Trophoblast cell (in vitro differentiated cells and primary cell): ENCODE results near the gene ZNF14. TPM values are rescaled to one million over a fixed set of nuclear protein-coding genes. Genes with fewer than 3 reads are reported as not detected.
"Not testable (repeated sequence)": the region's sequence is repeated elsewhere in the genome, so short reads cannot be mapped to it uniquely, and the experiment has no call there.

Source experiments
- DNase-seq, 2 donors: peaks; one replicate each; pipeline ENCODE4 v3.0.0-alpha.2; 2016
- H2AFZ ChIP-seq: 2 replicates; pipeline ENCODE4 v1.6.1; 2013; ENCODE audit warnings: low read length, moderate library complexity, mild to moderate bottlenecking; ENCODE audit not compliant: insufficient read depth, poor library complexity
- H2AK5ac ChIP-seq: 2 replicates; pipeline ENCODE4 v1.6.1; 2013; ENCODE audit warnings: mild to moderate bottlenecking, low read length
- H2BK120ac ChIP-seq: 2 replicates; pipeline ENCODE4 v1.6.1; 2013; ENCODE audit warnings: low read length, mild to moderate bottlenecking, moderate library complexity; ENCODE audit not compliant: insufficient read depth, poor library complexity
- H2BK12ac ChIP-seq: 2 replicates; pipeline ENCODE4 v1.6.1; 2013; ENCODE audit warnings: mild to moderate bottlenecking, low read length, moderate library complexity
- H2BK5ac ChIP-seq: 2 replicates; pipeline ENCODE4 v1.6.1; 2013; ENCODE audit warnings: low read length, low read depth, moderate library complexity, mild to moderate bottlenecking; ENCODE audit not compliant: poor library complexity
- H3K14ac ChIP-seq: 2 replicates; pipeline ENCODE4 v1.6.1; 2013; ENCODE audit warnings: mild to moderate bottlenecking, low read length
- H3K18ac ChIP-seq: 2 replicates; pipeline ENCODE4 v1.6.1; 2013; ENCODE audit warnings: mild to moderate bottlenecking, low read length
- H3K23ac ChIP-seq: 2 replicates; pipeline ENCODE4 v1.6.1; 2013; ENCODE audit warnings: low read length
- H3K27ac ChIP-seq: 2 replicates; pipeline ENCODE4 v1.5.1; 2013; ENCODE audit warnings: low read depth, mild to moderate bottlenecking, inconsistent platforms, low read length, moderate library complexity
- H3K27me3 ChIP-seq: 2 replicates; pipeline ENCODE4 v1.6.1; 2013; ENCODE audit warnings: inconsistent platforms, mild to moderate bottlenecking, low read length, moderate library complexity; ENCODE audit not compliant: insufficient read depth
- H3K36me3 ChIP-seq, 2 experiments: 1 replicate in 1 of 2; 2 replicates in 1 of 2; pipeline ENCODE4 v1.6.1; 2013; ENCODE audit warnings: low read length in 2 of 2, mild to moderate bottlenecking in 2 of 2, moderate library complexity in 1 of 2; ENCODE audit not compliant: insufficient read depth in 2 of 2, control insufficient read depth in 1 of 2
- H3K4ac ChIP-seq: 2 replicates; pipeline ENCODE4 v1.6.1; 2013; ENCODE audit warnings: low read depth, mild to moderate bottlenecking, low read length, moderate library complexity
- H3K4me1 ChIP-seq, 2 experiments: 1 replicate in 1 of 2; 2 replicates in 1 of 2; pipeline ENCODE4 v1.6.1; 2013; ENCODE audit warnings: low read length in 2 of 2, mild to moderate bottlenecking in 2 of 2, moderate library complexity in 1 of 2; ENCODE audit not compliant: insufficient read depth in 2 of 2, control insufficient read depth in 1 of 2
- H3K4me2 ChIP-seq: 2 replicates; pipeline ENCODE4 v1.6.1; 2013; ENCODE audit warnings: inconsistent platforms, mild to moderate bottlenecking, low read length, moderate library complexity
- H3K4me3 ChIP-seq: 2 replicates; pipeline ENCODE4 v1.5.1; 2013; ENCODE audit warnings: mild to moderate bottlenecking, low read depth, low read length, inconsistent platforms
- H3K79me1 ChIP-seq: one replicate; pipeline ENCODE4 v1.6.1; 2013; ENCODE audit warnings: low read length
- H3K79me2 ChIP-seq: 2 replicates; pipeline ENCODE4 v1.6.1; 2013; ENCODE audit warnings: low read length, mild to moderate bottlenecking; ENCODE audit not compliant: control insufficient read depth, insufficient read depth, poor library complexity
- H3K9ac ChIP-seq: 2 replicates; pipeline ENCODE4 v1.6.1; 2013; ENCODE audit warnings: mild to moderate bottlenecking, low read length
- H3K9me3 ChIP-seq: 2 replicates; pipeline ENCODE4 v1.6.1; 2013; ENCODE audit warnings: low read depth, mild to moderate bottlenecking, control low read depth, inconsistent platforms, low read length; ENCODE audit not compliant: insufficient read depth
- H4K12ac ChIP-seq: 2 replicates; pipeline ENCODE4 v1.6.1; 2013; ENCODE audit warnings: low read depth, mild to moderate bottlenecking, low read length, moderate library complexity
- H4K8ac ChIP-seq: 2 replicates; pipeline ENCODE4 v1.6.1; 2013; ENCODE audit warnings: low read depth, mild to moderate bottlenecking, low read length, moderate library complexity
- H4K91ac ChIP-seq: one replicate; pipeline ENCODE4 v1.6.1; 2013; ENCODE audit warnings: low read depth, mild to moderate bottlenecking, low read length, moderate library complexity
- WGBS: extraction: QIAGEN DNeasy Blood & Tissue Kit; methylation state at CpG from one replicate; pipeline ENCODE4 v1.1.7; 2013; ENCODE audit warnings: missing lambda C conversion rate; ENCODE audit not compliant: insufficient read length, insufficient coverage; ENCODE audit errors: extremely low coverage; 5-methylcytosine and 5-hydroxymethylcytosine counted together
- polyA plus RNA-seq: library from polyadenylated mRNA; stranded (reverse); fragments of 200-250 nt; gene quantifications from 2 replicates; pipeline ENCODE4 v1.2.3, GENCODE V29; 2013

The ZNF14 gene
- 2.6 and 2.9 TPM in 2 replicates for polyA plus RNA-seq

GRCh38 chr19:19732579-19733501 is at the start of gene ZNF14:
ZNF14 (minus strand) TSS chr19:19733112; CDS start chr19:19732958, 154 bp downstream.
- Histone ChIP-seq H3K4me2 (peak within 1 kb of the TSS; percentile 70), H4K91ac (peak within 1 kb of the TSS; percentile 6), H3K4me3 (peak within 1 kb of the TSS; percentile 92), H3K79me1 (peaks cover 3% of the 10 kb centered on the region), H3K4me1 (peaks cover 0 to 4% of the 10 kb centered on the region in 2 experiments), H3K27me3 (no peaks in the 10 kb centered on the region), H3K27ac (no peak within 1 kb of the TSS), H3K4ac (peak within 1 kb of the TSS; percentile 70), H4K8ac (peak within 1 kb of the TSS; percentile 55), H2AK5ac (no peak within 1 kb of the TSS), H3K79me2 (peaks cover 7% of the 10 kb centered on the region), H2AFZ (peak within 1 kb of the TSS; percentile 62), H2BK120ac (no peak within 1 kb of the TSS), H3K14ac (peak within 1 kb of the TSS; percentile 12), H3K36me3 (peaks cover 4 to 11% of the 10 kb centered on the region in 2 experiments), H2BK5ac (peak within 1 kb of the TSS; percentile 42), H3K9ac (peak within 1 kb of the TSS; percentile 86), H3K18ac (peak within 1 kb of the TSS; percentile 3), H3K9me3 (peaks cover 1% of the 10 kb centered on the region), H4K12ac (peak within 1 kb of the TSS; percentile 43), H3K23ac (no peak within 1 kb of the TSS), H2BK12ac (no peak within 1 kb of the TSS)
- no CpG with 5 or more reads among the region's 61 CpGs for WGBS
- peak; percentile 97 to 98 for DNase-seq

DNA sequence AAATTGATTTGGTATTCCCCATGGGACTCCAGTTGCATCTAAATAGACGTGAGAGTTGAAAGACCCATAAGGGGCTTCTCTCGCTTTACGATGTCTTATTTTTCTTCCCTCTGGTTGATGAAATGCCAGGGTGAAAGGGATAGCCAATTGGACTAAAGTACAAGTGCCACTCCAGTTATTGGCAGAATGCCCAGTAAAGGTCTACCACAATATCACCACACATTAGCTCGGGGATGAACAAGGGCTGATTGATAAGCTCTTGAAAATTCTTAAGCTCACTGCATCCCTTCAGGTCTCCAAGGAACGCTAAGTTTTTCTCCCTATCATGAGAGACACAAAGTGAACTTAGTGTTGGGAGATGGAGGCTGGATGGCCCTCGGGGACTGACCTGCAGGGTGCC is 48.9 kb upstream of the ZNF14 start:
- H3K4me2 ChIP-seq, H3K9ac ChIP-seq, H3K27ac ChIP-seq, H3K18ac ChIP-seq, H3K4me1 ChIP-seq, DNase-seq, H2BK5ac ChIP-seq, H3K79me2 ChIP-seq, H3K79me1 ChIP-seq, H3K9me3 ChIP-seq, H2AFZ ChIP-seq, H2BK120ac ChIP-seq, H3K36me3 ChIP-seq, H3K4ac ChIP-seq, H3K14ac ChIP-seq, H3K23ac ChIP-seq, H4K8ac ChIP-seq, H2AK5ac ChIP-seq, H4K91ac ChIP-seq, H2BK12ac ChIP-seq, H3K27me3 ChIP-seq, H4K12ac ChIP-seq, H3K4me3 ChIP-seq: not testable (repeated sequence)
- no CpG with 5 or more reads among the region's 6 CpGs for WGBS

DNA sequence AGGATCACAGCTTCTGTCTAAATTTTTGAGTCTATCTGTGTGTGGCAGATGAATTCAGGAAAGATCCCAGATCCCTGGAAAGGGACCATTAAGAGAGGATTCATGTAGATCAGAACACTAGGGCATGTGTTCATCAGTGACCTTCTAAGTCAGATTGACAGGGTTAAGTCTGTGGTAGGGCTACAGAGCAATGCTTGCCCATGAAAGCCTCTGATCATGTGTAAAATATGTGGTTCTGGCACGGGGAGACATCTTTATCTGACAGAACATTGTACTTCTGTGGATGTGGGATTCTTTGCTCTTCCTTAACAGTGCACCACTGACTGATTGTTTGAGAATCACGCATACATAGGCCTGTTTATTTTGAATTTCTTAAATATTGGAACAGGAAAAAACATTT is 45.8 kb upstream of the ZNF14 start:
- H3K9me3 ChIP-seq: no peaks in the 10 kb centered on the region
- peaks cover 3% of the 10 kb centered on the region for H3K79me1 ChIP-seq
- no peak overlapping the region for H3K9ac ChIP-seq
- H3K18ac ChIP-seq: no peak overlapping the region
- no peak overlapping the region for H2BK5ac ChIP-seq
- no peak overlapping the region for H4K8ac ChIP-seq
- WGBS: no CpG with 5 or more reads among the region's 2 CpGs
- no peak for DNase-seq
- no peaks in the 10 kb centered on the region for H3K27me3 ChIP-seq
- no peak overlapping the region for H3K4me3 ChIP-seq
- H3K4ac ChIP-seq: no peak overlapping the region
- no peak overlapping the region for H2AFZ ChIP-seq
- H3K27ac ChIP-seq: no peak overlapping the region
- no peak overlapping the region for H2AK5ac ChIP-seq
- peaks cover 3% of the 10 kb centered on the region for H3K79me2 ChIP-seq
- no peak overlapping the region for H2BK12ac ChIP-seq
- peaks cover 2 to 9% of the 10 kb centered on the region in 2 experiments for H3K4me1 ChIP-seq
- H3K36me3 ChIP-seq: no peaks in the 10 kb centered on the region
- no peak overlapping the region for H2BK120ac ChIP-seq
- H3K4me2 ChIP-seq: no peak overlapping the region
- no peak overlapping the region for H4K12ac ChIP-seq
- no peak overlapping the region for H3K14ac ChIP-seq
- H3K23ac ChIP-seq: no peak overlapping the region
- H4K91ac ChIP-seq: no peak overlapping the region

DNA sequence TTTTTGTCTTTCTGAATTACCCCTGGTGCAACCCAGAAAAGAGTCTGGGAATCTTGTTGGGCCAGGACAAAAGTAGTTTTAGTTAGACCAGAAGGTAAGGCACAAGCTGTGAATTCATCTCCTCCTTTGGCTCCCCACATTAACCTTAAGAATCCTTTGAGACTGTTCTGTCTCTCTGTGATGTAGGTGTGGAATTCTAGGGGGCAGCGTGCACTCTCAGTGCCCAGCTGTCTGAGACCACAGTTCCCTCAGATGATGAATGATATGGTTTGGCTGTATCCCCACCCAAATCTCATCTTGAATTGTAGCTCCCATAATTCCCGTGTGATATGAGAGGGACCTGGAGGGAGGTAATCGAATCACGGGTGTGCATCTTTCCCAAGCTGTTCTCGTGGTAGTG is 44.8 kb upstream of the ZNF14 start:
- no peaks in the 10 kb centered on the region for H3K27me3 ChIP-seq
- no peak overlapping the region for H4K8ac ChIP-seq

More for the DNA sequence above, 44.8 kb upstream of the ZNF14 start:
- no peak overlapping the region for H2BK5ac ChIP-seq
- no peak overlapping the region for H3K4ac ChIP-seq
- H3K18ac ChIP-seq: no peak overlapping the region
- no peak for DNase-seq
- H2AK5ac ChIP-seq: no peak overlapping the region
- no peak overlapping the region for H2BK12ac ChIP-seq
- no peak overlapping the region for H2BK120ac ChIP-seq
- H3K9ac ChIP-seq: no peak overlapping the region
- peaks cover 3% of the 10 kb centered on the region for H3K79me2 ChIP-seq
- no peak overlapping the region for H4K91ac ChIP-seq
- no peaks in the 10 kb centered on the region for H3K9me3 ChIP-seq
- no peak overlapping the region for H3K4me3 ChIP-seq
- H3K79me1 ChIP-seq: peaks cover 3% of the 10 kb centered on the region
- H3K4me1 ChIP-seq: peaks cover 2 to 9% of the 10 kb centered on the region in 2 experiments
- H2AFZ ChIP-seq: no peak overlapping the region
- no peaks in the 10 kb centered on the region for H3K36me3 ChIP-seq
- no peak overlapping the region for H3K14ac ChIP-seq
- no peak overlapping the region for H3K27ac ChIP-seq
- H3K23ac ChIP-seq: no peak overlapping the region
- H4K12ac ChIP-seq: no peak overlapping the region
- WGBS: no CpG with 5 or more reads among the region's 5 CpGs
- peak overlapping the region; percentile 62 for H3K4me2 ChIP-seq
